ENCODE results near the gene IL9R. TPM values are rescaled to one million over a fixed set of nuclear protein-coding genes. Genes with fewer than 3 reads are reported as not detected.

Gene IL9R
- total and polyA plus RNA-seq, 9 of the 15 experiments (the other 6 are each of a cell fraction or from before 2014, with no cell fraction given) = 0.58 to 2.7 (median 1.6) TPM

DNA sequence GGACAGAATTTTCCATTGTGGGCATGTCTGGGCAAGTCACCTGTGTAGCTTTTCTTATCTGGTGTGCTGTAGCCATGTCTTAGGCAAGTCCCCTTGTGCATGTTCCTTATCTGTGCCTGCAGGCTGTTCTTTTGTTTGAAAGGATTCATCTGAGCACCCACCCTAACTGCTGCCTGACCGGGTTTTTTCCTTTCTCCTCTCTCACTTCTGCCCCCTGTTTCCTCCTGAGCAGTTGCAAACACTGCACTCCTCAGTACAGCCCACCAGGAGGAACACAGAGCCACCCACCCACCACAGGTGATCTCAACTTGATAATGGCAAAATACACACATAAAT lies 29.2 kb upstream of the IL9R start (continued):
- TF ChIP-seq, protein P1, sequence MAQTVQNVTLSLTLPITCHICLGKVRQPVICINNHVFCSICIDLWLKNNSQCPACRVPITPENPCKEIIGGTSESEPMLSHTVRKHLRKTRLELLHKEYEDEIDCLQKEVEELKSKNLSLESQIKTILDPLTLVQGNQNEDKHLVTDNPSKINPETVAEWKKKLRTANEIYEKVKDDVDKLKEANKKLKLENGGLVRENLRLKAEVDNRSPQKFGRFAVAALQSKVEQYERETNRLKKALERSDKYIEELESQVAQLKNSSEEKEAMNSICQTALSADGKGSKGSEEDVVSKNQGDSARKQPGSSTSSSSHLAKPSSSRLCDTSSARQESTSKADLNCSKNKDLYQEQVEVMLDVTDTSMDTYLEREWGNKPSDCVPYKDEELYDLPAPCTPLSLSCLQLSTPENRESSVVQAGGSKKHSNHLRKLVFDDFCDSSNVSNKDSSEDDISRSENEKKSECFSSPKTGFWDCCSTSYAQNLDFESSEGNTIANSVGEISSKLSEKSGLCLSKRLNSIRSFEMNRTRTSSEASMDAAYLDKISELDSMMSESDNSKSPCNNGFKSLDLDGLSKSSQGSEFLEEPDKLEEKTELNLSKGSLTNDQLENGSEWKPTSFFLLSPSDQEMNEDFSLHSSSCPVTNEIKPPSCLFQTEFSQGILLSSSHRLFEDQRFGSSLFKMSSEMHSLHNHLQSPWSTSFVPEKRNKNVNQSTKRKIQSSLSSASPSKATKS (CRISPR knock-in tag; IDR thresholded peaks at IDR 0.05) = no peak
- TF ChIP-seq ETS2 (tag; IDR thresholded peaks at IDR 0.05; ENCODE audit: borderline replicate concordance, poor library complexity, severe bottlenecking) (no peak), CBX5 (IDR thresholded peaks at IDR 0.05; ENCODE audit: borderline replicate concordance, low read depth) (no peak), ZC3H8 (IDR thresholded peaks at IDR 0.05) (no peak), PHB2 (IDR thresholded peaks at IDR 0.05; ENCODE audit: low read depth) (no peak), MIER1 (IDR thresholded peaks at IDR 0.05; ENCODE audit: low read depth) (no peak), ILF3 (IDR thresholded peaks at IDR 0.05; ENCODE audit: borderline replicate concordance) (no peak), TAL1 (IDR thresholded peaks at IDR 0.05) (peak; percentile 74)

DNA sequence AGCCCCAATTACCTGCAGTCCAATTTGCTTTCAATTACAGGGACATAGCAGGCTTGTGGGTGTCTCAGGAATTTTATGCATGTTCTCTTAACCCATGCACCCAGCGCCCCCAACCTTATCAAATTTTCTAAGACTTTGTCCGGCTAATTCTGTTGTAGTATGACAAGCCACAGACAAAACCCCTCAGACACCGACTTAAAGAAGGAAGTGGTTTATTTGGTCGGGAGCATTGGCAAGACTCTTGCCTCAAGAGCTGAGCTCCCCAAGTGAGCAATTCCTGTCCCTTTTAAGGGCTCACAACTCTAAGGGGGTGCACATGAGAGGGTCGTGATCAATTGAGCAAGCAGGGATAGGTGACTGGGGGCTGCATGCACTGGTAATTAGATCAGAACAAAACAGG lies 28.7 kb upstream of the IL9R start:
- 16% methylated on average over 5 of the region's 5 CpGs for WGBS (ENCODE audit: insufficient coverage, low coverage, missing lambda C conversion rate)
- ATAC-seq = no peak
- no peak overlapping the region for H3K9ac ChIP-seq (ENCODE audit: insufficient read depth in 1 of 2, low read depth in 2 of 2, low read length in 2 of 2)
- POLR2A ChIA-PET = no interaction called here
- in situ Hi-C loops (cut with MboI) = no loop called here
- no peaks in the 10 kb centered on the region for H3K36me3 ChIP-seq (ENCODE audit: control insufficient read depth, insufficient read depth, low read length)
- H3K27me3 ChIP-seq (ENCODE audit: control insufficient read depth in 2 of 2, insufficient read depth in 2 of 2, low read length in 2 of 2) = no peaks in the 10 kb centered on the region
- no peaks in the 10 kb centered on the region; a peak in 1 of 5 replicates for H3K4me1 ChIP-seq (replicated peaks in 1 of 2; ENCODE audit: control insufficient read depth in 2 of 2, insufficient read depth in 2 of 2, low read length in 2 of 2)
- no TSS peak for BruUV-seq (replicated peaks)
- no peaks in the 10 kb centered on the region for H3K9me1 ChIP-seq (ENCODE audit: control insufficient read depth, insufficient read depth, low read length)
- FAIRE-seq = no peak
- peaks cover 8% of the 10 kb centered on the region for H3K9me3 ChIP-seq (replicated peaks; ENCODE audit: control insufficient read depth, insufficient read depth, low read depth, low read length)
- intact Hi-C loops (cut with micrococcal nuclease) = no loop called here
- no peak overlapping the region for H3K4me3 ChIP-seq
- H2AFZ ChIP-seq (ENCODE audit: low read depth, low read length) = no peak overlapping the region
- H3K4me2 ChIP-seq (ENCODE audit: insufficient read depth, low read length) = no peak overlapping the region
- no peaks in the 10 kb centered on the region for H4K20me1 ChIP-seq (replicated peaks; ENCODE audit: control insufficient read depth, insufficient read depth, low read length)
- H3K79me2 ChIP-seq (ENCODE audit: control insufficient read depth, insufficient read depth, low read length) = no peaks in the 10 kb centered on the region
- CTCF ChIA-PET (ENCODE audit: low intra/inter-chr PET ratio) = no interaction called here
- no peak for DNase-seq (ENCODE audit: extremely low read depth in 1 of 4, low spot score in 3 of 4)
- no peak overlapping the region for H3K27ac ChIP-seq (ENCODE audit: extremely low read depth, low read depth, low read length)
- TF ChIP-seq, protein P2, sequence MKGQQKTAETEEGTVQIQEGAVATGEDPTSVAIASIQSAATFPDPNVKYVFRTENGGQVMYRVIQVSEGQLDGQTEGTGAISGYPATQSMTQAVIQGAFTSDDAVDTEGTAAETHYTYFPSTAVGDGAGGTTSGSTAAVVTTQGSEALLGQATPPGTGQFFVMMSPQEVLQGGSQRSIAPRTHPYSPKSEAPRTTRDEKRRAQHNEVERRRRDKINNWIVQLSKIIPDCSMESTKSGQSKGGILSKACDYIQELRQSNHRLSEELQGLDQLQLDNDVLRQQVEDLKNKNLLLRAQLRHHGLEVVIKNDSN (CRISPR knock-in tag; IDR thresholded peaks at IDR 0.05) = no peak
- TF ChIP-seq, protein P3, sequence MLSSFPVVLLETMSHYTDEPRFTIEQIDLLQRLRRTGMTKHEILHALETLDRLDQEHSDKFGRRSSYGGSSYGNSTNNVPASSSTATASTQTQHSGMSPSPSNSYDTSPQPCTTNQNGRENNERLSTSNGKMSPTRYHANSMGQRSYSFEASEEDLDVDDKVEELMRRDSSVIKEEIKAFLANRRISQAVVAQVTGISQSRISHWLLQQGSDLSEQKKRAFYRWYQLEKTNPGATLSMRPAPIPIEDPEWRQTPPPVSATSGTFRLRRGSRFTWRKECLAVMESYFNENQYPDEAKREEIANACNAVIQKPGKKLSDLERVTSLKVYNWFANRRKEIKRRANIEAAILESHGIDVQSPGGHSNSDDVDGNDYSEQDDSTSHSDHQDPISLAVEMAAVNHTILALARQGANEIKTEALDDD (IDR thresholded peaks at IDR 0.05) = no peak
- TF ChIP-seq KDM5B (IDR thresholded peaks at IDR 0.05; ENCODE audit: insufficient replicate concordance, low read depth, low read length) (no peak), ILF3 (IDR thresholded peaks at IDR 0.05; ENCODE audit: borderline replicate concordance) (no peak), TCFL5 (CRISPR knock-in tag; conservative IDR thresholded peaks at IDR 0.05) (no peak)
- TF ChIP-seq, protein P4, sequence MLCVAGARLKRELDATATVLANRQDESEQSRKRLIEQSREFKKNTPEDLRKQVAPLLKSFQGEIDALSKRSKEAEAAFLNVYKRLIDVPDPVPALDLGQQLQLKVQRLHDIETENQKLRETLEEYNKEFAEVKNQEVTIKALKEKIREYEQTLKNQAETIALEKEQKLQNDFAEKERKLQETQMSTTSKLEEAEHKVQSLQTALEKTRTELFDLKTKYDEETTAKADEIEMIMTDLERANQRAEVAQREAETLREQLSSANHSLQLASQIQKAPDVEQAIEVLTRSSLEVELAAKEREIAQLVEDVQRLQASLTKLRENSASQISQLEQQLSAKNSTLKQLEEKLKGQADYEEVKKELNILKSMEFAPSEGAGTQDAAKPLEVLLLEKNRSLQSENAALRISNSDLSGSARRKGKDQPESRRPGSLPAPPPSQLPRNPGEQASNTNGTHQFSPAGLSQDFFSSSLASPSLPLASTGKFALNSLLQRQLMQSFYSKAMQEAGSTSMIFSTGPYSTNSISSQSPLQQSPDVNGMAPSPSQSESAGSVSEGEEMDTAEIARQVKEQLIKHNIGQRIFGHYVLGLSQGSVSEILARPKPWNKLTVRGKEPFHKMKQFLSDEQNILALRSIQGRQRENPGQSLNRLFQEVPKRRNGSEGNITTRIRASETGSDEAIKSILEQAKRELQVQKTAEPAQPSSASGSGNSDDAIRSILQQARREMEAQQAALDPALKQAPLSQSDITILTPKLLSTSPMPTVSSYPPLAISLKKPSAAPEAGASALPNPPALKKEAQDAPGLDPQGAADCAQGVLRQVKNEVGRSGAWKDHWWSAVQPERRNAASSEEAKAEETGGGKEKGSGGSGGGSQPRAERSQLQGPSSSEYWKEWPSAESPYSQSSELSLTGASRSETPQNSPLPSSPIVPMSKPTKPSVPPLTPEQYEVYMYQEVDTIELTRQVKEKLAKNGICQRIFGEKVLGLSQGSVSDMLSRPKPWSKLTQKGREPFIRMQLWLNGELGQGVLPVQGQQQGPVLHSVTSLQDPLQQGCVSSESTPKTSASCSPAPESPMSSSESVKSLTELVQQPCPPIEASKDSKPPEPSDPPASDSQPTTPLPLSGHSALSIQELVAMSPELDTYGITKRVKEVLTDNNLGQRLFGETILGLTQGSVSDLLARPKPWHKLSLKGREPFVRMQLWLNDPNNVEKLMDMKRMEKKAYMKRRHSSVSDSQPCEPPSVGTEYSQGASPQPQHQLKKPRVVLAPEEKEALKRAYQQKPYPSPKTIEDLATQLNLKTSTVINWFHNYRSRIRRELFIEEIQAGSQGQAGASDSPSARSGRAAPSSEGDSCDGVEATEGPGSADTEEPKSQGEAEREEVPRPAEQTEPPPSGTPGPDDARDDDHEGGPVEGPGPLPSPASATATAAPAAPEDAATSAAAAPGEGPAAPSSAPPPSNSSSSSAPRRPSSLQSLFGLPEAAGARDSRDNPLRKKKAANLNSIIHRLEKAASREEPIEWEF (CRISPR knock-in tag; IDR thresholded peaks at IDR 0.05) = no peak
